Medulla oblongata (tissue), 1 donor: ENCODE results near the gene MISP.

Experiments
- DNase-seq: peaks from one replicate; pipeline ENCODE4 v3.0.0-alpha.2; 2015; ENCODE audit errors: extremely low spot score

MISP gene

DNA sequence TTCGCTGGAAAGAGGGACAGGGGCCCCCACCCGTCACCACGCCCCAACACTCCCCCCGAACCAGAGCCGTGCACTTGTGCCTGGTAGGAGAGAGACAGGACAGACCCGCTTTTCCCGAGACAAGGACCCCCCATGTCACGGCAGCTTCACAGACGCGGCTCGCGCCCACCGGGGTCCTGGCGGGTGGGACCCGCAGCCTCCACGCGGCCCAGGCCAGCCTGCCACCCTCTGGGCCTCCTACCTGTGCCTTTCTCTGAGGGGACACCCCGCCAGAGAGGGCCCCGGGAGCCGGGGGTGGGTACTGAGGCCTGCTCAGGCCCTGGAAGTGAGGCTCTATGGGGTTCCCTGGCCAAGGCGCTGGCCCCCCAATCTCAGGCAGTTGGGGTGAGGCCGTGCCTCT is 4.0 kb upstream of the MISP start:
- DNase-seq = no peak

GRCh38 chr19:747432-748273 is 3.3 kb upstream of the MISP start:
- no peak for DNase-seq

DNA sequence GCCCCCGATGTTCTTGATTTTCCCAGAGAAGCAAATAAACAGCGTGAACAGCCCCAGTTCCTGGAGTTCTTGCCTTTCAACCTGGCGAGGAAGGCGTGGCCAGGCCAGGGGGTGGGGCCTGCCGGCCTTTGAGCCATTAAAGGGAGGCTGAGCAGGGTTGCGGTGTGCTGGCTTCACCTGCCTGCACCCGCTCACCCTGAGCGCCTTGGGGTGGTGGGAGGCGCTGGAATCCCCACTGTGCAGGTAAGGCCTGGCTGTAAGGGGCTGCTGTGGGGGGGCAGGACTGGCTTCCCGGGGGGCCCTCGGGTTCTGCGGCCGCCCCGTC is 2.7 kb upstream of the MISP start:
- no peak for DNase-seq

DNA sequence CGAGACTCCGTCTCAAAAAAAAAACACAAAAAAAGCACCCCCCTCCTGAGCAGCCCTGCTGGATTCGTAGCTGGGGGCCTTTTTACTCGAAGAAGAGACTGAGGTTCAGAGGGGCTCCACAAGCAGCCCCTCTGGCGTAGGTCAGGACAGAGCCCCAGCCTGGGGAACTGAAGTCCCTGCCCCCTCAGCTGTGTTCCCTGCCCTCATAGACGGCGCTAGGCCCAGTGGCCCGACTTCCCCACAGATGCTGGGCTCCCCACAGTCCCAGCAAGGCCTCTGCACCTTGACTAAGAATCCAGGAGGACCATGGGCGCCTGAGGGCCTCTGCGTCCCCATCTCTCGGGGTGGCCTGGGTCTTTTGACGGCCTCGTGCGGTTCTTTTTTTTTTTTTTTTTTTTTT is 1.1 kb upstream of the MISP start:
- no peak for DNase-seq

GRCh38 chr19:751501-752341 is 809 bp downstream of the MISP start:
- DNase-seq = no peak

GRCh38 chr19:752652-753517 is 2.0 kb downstream of the MISP start:
- DNase-seq = no peak

GRCh38 chr19:754530-754929 is 3.6 kb downstream of the MISP start:
- DNase-seq = no peak

DNA sequence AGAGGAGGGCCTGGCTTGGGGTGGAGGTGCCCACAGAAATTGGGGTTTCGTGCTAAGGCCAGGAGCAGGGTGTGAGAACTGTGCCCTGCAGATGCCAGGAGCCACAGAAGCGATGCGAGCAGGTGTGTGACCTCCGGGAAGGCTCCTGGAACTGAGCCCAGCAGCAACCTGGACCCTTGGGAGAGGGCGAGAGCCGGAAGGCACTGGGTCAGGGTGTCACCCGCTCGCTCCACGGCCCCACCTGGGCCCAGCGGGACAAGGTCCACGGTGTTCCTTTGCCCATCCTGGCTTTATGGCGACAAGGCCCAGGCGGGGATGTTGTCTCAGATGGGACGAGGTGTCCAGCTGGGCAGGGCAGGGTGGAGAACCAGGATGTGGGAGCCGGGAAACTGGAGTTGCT is 4.2 kb downstream of the MISP start:
- DNase-seq = no peak

GRCh38 chr19:756236-756635 is 5.3 kb downstream of the MISP start:
- DNase-seq = no peak

GRCh38 chr19:756821-757688 is 6.1 kb downstream of the MISP start:
- no peak for DNase-seq

GRCh38 chr19:757811-758668 is 7.1 kb downstream of the MISP start:
- no peak for DNase-seq

GRCh38 chr19:763181-763580 is 12.3 kb downstream of the MISP start:
- no peak for DNase-seq

GRCh38 chr19:763869-764268 is 13.0 kb downstream of the MISP start:
- DNase-seq = no peak

DNA sequence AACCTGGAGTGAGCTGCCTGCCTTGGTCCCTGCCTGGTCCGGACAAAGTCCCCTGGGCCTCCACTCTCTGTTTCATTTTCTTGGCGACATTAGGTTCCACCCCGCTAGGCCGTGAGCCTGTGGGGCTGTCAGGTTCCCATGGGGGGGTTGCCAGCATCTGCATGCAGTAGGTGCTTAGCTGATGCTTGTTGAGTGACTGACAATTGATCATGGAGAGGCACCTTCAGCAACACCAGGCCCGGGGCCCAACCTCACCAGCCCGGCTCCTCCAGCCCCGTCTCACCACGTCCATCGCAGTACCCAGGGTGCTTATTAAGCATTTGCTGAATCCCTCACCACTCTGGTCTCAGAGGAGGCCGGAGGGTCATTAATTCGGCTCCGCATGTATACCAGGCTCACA is 13.4 kb downstream of the MISP start:
- DNase-seq = no peak

- no peak for DNase-seq
Observed at GRCh38 chr19:765179-765738, 14.3 kb downstream of the MISP start.

DNA sequence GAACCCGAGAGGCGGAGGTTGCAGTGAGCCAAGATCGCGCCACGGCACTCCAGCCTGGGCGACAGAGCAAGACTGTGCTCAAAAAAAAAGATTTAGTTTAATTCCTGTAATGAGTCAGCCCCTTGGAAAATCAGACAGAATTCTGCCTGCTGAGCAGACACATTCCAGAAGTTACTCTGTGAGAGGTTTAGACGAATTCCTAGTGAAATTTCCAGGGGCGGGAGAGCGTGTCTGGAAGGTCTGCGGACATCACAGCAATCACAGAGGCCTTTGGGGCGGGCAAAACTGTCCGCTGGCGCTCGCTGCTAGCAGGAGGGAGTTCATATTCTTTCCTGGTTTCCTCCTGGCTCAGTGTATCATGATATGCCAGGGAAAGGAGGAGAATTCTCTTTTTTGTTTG is 17.5 kb downstream of the MISP start:
- DNase-seq = no peak

DNA sequence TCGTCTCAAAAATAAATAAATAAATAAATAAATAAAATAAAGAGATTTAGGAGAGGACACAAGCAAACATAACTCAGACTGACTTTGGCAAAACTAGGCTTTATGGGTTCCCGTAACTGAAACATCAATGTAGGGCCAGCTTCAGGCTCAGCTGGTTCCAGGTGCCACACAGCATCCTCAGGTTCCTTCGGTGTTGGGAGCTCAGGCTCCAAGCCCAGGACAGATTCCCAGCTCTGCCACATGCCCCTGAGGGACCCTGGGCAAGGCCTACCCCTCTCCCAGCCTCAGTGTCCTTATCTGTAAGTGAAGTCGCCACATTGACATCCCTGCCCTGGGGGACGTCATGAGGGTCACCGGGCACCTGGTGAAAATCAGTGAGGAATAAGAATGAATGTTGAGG is 18.7 kb downstream of the MISP start:
- DNase-seq = no peak

GRCh38 chr19:771332-771785 is 20.4 kb downstream of the MISP start:
- DNase-seq = no peak

GRCh38 chr19:772063-772462 is 21.2 kb downstream of the MISP start:
- no peak for DNase-seq
